KMS-11 (cell line): ENCODE results near the gene PDCD4.
"Not testable (repeated sequence)": the region's sequence is repeated elsewhere in the genome, so short reads cannot be mapped to it uniquely, and the experiment has no call there.

Experiments
- H2AFZ ChIP-seq: fragments of 200-600 bp; sonication (generic); 2 replicates; pipeline ENCODE4 v1.6.1; 2016; ENCODE audit warnings: antibody characterized with exemption, mixed run types, low read depth
- H3K27ac ChIP-seq: fragments of 200-600 bp; sonication (generic); 2 replicates; pipeline ENCODE4 v1.6.1; 2016; ENCODE audit warnings: mild to moderate bottlenecking, mixed run types
- H3K27me3 ChIP-seq: fragments of 200-600 bp; sonication (generic); 2 replicates; pipeline ENCODE4 v1.6.1; 2017; ENCODE audit warnings: mild to moderate bottlenecking, low read depth, mixed run types, moderate library complexity; ENCODE audit not compliant: insufficient read depth
- H3K36me3 ChIP-seq: fragments of 200-600 bp; sonication (generic); 2 replicates; pipeline ENCODE4 v1.6.1; 2017; ENCODE audit warnings: mild to moderate bottlenecking, mixed run types; ENCODE audit not compliant: insufficient read depth
- H3K4me1 ChIP-seq: fragments of 200-600 bp; sonication (generic); 2 replicates; pipeline ENCODE4 v1.6.1; 2016; ENCODE audit warnings: mild to moderate bottlenecking, low read depth, mixed run types; ENCODE audit not compliant: poor library complexity, severe bottlenecking
- H3K4me2 ChIP-seq: fragments of 200-600 bp; sonication (generic); 2 replicates; pipeline ENCODE4 v1.7.0; 2016; ENCODE audit warnings: mild to moderate bottlenecking, mixed run types
- H3K4me3 ChIP-seq: fragments of 200-600 bp; sonication (generic); IDR thresholded peaks from 2 replicates; pipeline ENCODE4 v1.6.1; 2017; ENCODE audit warnings: low read depth, low read length, mixed read lengths; ENCODE audit not compliant: insufficient read depth
- H3K79me2 ChIP-seq: fragments of 200-600 bp; sonication (generic); 2 replicates; pipeline ENCODE4 v1.6.1; 2016; ENCODE audit warnings: low read depth, mixed run types; ENCODE audit not compliant: insufficient read depth
- H3K9ac ChIP-seq: fragments of 200-600 bp; sonication (generic); 2 replicates; pipeline ENCODE4 v1.6.1; 2016; ENCODE audit warnings: mild to moderate bottlenecking, mixed run types
- H4K20me1 ChIP-seq: fragments of 200-600 bp; sonication (generic); 2 replicates; pipeline ENCODE4 v1.6.1; 2016; ENCODE audit warnings: mild to moderate bottlenecking, mixed run types; ENCODE audit not compliant: insufficient read depth
- TF ChIP-seq, protein P1 (sequence below): fragments of 200-600 bp; sonication (generic); conservative IDR thresholded peaks from 2 replicates; pipeline ENCODE4 v1.6.1; 2017; ENCODE audit warnings: low read depth, mild to moderate bottlenecking, antibody characterized with exemption, low read length, moderate library complexity, mixed read lengths

Gene PDCD4

DNA sequence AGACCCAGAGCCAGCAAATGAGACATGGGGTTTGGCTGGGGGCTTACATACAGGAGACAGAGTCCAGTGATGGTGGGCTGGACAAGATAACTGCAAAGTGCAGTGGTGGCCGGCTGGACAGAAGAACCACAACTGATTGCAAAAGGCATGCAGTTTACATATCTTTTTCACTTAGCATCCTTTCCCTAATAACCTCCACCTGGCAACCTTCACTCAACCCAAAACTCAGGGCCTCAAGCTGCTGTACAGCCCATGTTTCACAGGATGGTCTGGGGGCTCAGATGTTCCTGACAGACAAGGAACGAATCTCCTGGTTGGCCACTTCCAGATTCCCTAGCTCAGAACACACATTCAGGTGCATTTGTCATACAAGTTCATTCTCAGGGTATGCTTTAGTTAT, 7.8 kb upstream of the PDCD4 start:
- Histone ChIP-seq H3K4me2 (no peak overlapping the region), H3K4me1 (peaks cover 34% of the 10 kb centered on the region), H3K79me2 (no peaks in the 10 kb centered on the region), H4K20me1 (no peaks in the 10 kb centered on the region), H2AFZ (no peak overlapping the region), H3K4me3 (no peak overlapping the region), H3K9ac (no peak overlapping the region), H3K27ac (no peak overlapping the region), H3K36me3 (no peaks in the 10 kb centered on the region), H3K27me3 (no peaks in the 10 kb centered on the region)
- TF ChIP-seq, protein P1, sequence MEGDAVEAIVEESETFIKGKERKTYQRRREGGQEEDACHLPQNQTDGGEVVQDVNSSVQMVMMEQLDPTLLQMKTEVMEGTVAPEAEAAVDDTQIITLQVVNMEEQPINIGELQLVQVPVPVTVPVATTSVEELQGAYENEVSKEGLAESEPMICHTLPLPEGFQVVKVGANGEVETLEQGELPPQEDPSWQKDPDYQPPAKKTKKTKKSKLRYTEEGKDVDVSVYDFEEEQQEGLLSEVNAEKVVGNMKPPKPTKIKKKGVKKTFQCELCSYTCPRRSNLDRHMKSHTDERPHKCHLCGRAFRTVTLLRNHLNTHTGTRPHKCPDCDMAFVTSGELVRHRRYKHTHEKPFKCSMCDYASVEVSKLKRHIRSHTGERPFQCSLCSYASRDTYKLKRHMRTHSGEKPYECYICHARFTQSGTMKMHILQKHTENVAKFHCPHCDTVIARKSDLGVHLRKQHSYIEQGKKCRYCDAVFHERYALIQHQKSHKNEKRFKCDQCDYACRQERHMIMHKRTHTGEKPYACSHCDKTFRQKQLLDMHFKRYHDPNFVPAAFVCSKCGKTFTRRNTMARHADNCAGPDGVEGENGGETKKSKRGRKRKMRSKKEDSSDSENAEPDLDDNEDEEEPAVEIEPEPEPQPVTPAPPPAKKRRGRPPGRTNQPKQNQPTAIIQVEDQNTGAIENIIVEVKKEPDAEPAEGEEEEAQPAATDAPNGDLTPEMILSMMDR, result no peak

- Histone ChIP-seq H3K4me3 (no peak overlapping the region), H3K9ac (no peak overlapping the region), H3K79me2 (no peaks in the 10 kb centered on the region), H3K4me1 (peaks cover 27% of the 10 kb centered on the region), H3K27ac (no peak overlapping the region), H4K20me1 (no peaks in the 10 kb centered on the region), H2AFZ (no peak overlapping the region), H3K27me3 (no peaks in the 10 kb centered on the region), H3K36me3 (no peaks in the 10 kb centered on the region), H3K4me2 (no peak overlapping the region)
- TF ChIP-seq, protein P1, result no peak
These were observed 7.0 kb upstream of the PDCD4 start for GRCh38 chr10:110864662-110865140.

DNA sequence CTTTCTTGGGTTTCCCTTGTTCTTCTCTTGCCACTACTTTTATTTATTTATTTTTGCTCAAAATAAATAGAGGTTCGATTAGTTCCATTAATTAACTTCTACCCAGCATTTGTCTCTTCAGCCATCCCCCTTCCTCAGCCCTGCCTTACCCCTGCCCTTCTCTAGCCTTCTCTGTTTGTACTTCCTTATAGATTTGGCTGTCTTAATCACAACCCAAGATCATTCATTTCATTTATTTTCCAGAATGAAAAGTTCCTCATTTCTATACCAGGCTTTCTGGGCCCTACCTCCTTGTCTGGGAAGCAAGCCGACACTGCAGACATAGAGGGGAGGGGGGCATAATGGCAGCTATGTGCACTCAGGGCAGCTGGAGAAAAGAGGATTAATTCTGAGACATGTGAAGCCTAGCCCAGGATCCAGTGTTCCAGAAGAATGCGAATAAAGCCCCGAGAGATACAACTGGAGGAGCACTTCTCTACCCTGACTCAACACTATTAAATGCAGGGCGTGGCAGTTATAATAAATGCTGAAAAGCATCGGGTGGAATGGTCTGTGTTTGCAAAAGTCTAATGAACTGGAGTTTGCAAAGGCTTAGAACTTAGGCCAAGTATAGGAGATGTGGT, 6.4 kb upstream of the PDCD4 start:
- Histone ChIP-seq H3K36me3 (no peaks in the 10 kb centered on the region), H3K4me2 (no peak overlapping the region), H3K9ac (no peak overlapping the region), H3K79me2 (no peaks in the 10 kb centered on the region), H2AFZ (no peak overlapping the region), H4K20me1 (no peaks in the 10 kb centered on the region), H3K27ac (no peak overlapping the region), H3K4me1 (peaks cover 21% of the 10 kb centered on the region), H3K4me3 (no peak overlapping the region), H3K27me3 (no peaks in the 10 kb centered on the region)
- TF ChIP-seq, protein P1, result no peak

DNA sequence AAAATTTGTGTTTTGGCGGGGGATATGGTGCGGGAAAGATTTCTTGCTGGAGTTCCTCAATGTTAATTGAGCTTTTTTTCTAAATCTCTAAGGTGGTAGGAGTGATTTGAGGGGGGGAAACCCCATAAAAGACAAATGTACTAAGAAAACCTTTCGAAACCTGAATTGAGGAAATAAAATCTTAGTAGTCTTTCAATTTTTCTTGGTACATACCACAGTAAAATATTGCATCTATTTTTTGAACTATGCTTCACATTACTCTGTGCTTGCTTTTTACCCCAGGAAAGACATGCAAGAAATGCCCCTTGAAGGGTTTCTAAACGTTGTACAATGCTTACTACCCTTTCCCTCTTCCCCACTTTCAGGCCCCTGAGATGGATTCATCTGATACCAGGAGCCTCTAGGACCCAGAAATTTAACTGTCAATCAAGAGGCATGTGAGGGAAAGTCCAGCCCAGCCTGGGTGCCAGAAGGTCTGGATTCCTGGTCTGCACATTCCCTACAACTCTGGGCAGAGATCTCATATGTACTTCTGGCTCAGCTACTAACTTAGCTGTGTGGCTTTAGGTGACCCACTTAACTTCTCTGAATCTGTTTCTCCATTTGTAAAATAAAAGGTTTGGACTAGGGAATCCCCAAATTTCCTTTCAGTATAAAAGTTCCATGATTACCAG, 5.8 kb upstream of the PDCD4 start:
- Histone ChIP-seq H3K4me1 (peaks cover 18% of the 10 kb centered on the region), H3K79me2 (no peaks in the 10 kb centered on the region), H3K9ac (no peak overlapping the region), H3K4me3 (no peak overlapping the region), H3K27ac (no peak overlapping the region), H4K20me1 (no peaks in the 10 kb centered on the region), H3K27me3 (no peaks in the 10 kb centered on the region), H3K4me2 (no peak overlapping the region), H3K36me3 (no peaks in the 10 kb centered on the region), H2AFZ (no peak overlapping the region)
- TF ChIP-seq, protein P1, result no peak

DNA sequence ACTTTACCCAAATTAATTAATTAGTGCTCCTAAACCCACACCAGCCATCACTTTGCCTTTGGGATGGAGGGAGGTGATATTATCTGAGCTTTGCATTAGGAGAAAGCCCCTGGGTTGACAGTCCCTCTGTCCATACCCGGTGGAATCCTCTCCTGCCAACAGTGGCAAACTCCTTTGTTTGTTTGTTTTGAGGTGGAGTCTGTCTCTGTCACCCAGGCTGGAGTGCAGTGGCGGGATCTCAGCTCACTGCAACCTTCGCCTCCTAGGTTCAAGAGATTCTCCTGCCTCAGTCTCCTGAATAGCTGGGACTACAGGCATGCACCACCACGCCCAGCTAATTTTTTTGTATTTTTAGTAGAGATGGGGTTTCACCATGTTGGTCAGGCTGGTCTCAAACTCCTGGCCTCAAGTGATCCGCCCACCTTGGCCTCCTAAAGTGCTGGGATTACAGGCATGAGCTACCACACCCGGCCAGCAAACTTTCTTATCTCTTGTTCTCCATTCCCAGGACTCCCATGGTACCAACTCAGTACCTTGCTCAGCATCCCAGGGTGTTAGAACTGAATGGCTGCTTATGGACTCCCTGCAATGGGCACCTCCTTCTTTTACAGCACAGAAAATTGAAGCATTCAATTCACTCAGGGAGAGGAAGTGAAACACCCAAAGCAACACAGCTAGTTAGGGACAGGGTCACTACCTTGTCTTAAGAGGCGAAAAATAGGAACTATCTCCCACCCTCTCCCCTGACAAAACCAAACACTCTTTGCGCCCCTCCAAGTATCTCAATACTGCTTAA, 4.5 kb upstream of the PDCD4 start:
- not testable (repeated sequence) for H3K36me3 ChIP-seq, H3K4me2 ChIP-seq, H3K4me3 ChIP-seq, H4K20me1 ChIP-seq, H3K9ac ChIP-seq, H3K79me2 ChIP-seq, H2AFZ ChIP-seq, H3K27ac ChIP-seq, H3K27me3 ChIP-seq
- H3K4me1 ChIP-seq, result peaks cover 12% of the 10 kb centered on the region
